Right lobe of liver (tissue), 6 donors: ENCODE results near the gene SCYGR2. TPM values are rescaled to one million over a fixed set of nuclear protein-coding genes. Genes with fewer than 3 reads are reported as not detected.

ENCODE experiments used
- ATAC-seq, 4 donors: fragments of 200-7000 bp; cut with Tn5 transposase; one replicate each; pipeline ENCODE4 v1.9.1; 2020; ENCODE audit warnings: mild to moderate bottlenecking in 4 of 4, moderate library complexity in 4 of 4
- DNase-seq, 3 donors: peaks; one replicate each; pipeline ENCODE4 v3.0.0-alpha.2; 2020
- H3K27ac ChIP-seq, 3 donors: fragments of 200-600 bp; one replicate each; pipeline ENCODE4 v1.8.0; 2022
- H3K27me3 ChIP-seq, 2 donors: fragments of 200-600 bp; one replicate each; pipeline ENCODE4 v1.8.0; 2022
- H3K36me3 ChIP-seq, 4 donors: fragments of 200-600 bp; sonication (generic) in 1 of 4; one replicate each; pipeline versions ENCODE4 v1.5.1 to v1.8.0; 2017 to 2022; ENCODE audit warnings: control low read depth in 1 of 4
- H3K4me1 ChIP-seq, 4 donors: fragments of 200-600 bp; sonication (generic) in 1 of 4; one replicate each; pipeline versions ENCODE4 v1.5.1 to v1.8.0; 2017 to 2022; ENCODE audit warnings: control low read depth in 1 of 4
- H3K4me3 ChIP-seq, 3 donors: fragments of 200-600 bp; one replicate each; pipeline ENCODE4 v1.8.0; 2022
- H3K9me3 ChIP-seq, 4 donors: fragments of 200-600 bp; sonication (generic) in 1 of 4; one replicate each; pipeline versions ENCODE4 v1.5.1 to v1.8.0; 2017 to 2022; ENCODE audit warnings: control low read depth in 1 of 4
- CTCF ChIP-seq, 4 donors: fragments of 200-600 bp in 3 of 4; fragments of 450-650 bp in 1 of 4; IDR thresholded peaks; one replicate each; pipeline versions ENCODE4 v1.5.1 to v1.8.0; 2016 to 2022; ENCODE audit warnings: antibody characterized with exemption in 4 of 4, mild to moderate bottlenecking in 2 of 4
- POLR2A ChIP-seq: fragments of 450-650 bp; IDR thresholded peaks from one replicate; pipeline ENCODE4 v1.6.1; 2017; ENCODE audit warnings: antibody characterized with exemption, mild to moderate bottlenecking
- WGBS: methylation state at CpG from one replicate; pipeline ENCODE4 v1.1.6; 2018; ENCODE audit warnings: low coverage, low lambda C conversion rate; ENCODE audit not compliant: insufficient coverage; ENCODE audit errors: missing lambda C conversion rate; 5-methylcytosine and 5-hydroxymethylcytosine counted together
- intact Hi-C, 2 donors: fragments of 100-400 bp; cut with DNase I; formaldehyde crosslinking; loops; one replicate each; pipeline versions ENCODE4 v1.11.2 to v1.14.1; 2022
- total RNA-seq, 6 experiments: library from RNA; depleted of rRNA in 2 of 6; stranded (reverse); fragments of >200 nt in 2 of 6; fragmentation: NEBNext Ultra II Directional in 3 of 6; extraction: Animal tissue kit (Norgen Biotek cat#: 25700) in 3 of 6; gene quantifications; one replicate each; pipeline versions ENCODE4 v1.1.0 to v1.2.4, GENCODE V29; 2016 to 2023
- donor health status: DM: no; HTN: yes; CAD: no.
- donor health status: DM: no; HTN: no; CAD: no.
- donor health status: DM: no; HTN: no; CAD: no.
- donor health status: DM: no; HTN: yes; CAD: no.
- donor health status: DM: no; HTN: yes; CAD: no.

SCYGR2 gene
- total RNA-seq, 6 experiments from 2014 or later, result not detected

GRCh38 chr2:227568852-227569169 is 29.9 kb upstream of the SCYGR2 start:
- Histone ChIP-seq H3K27me3 (no peaks in the 10 kb centered on the region), H3K4me3 (no peak overlapping the region), H3K4me1 (no peaks in the 10 kb centered on the region), H3K36me3 (peaks cover 0 to 2% (median 0%) of the 10 kb centered on the region in 4 donors), H3K9me3 (no peaks in the 10 kb centered on the region), H3K27ac (no peak overlapping the region)
- DNase-seq, result no peak
- no peak for ATAC-seq
- 87% methylated on average over 2 of the region's 2 CpGs for WGBS
- no peak for TF ChIP-seq CTCF (IDR thresholded peaks at IDR 0.05)
- no peak for TF ChIP-seq POLR2A
- intact Hi-C loops, result no loop called here

- TF ChIP-seq POLR2A (no peak), CTCF (IDR thresholded peaks at IDR 0.05) (no peak)
- DNase-seq (no peak), ATAC-seq (no peak)
- no peaks in the 10 kb centered on the region for H3K27me3 ChIP-seq
- 43% methylated on average over 1 of the region's 1 CpG for WGBS
- H3K9me3 ChIP-seq, result no peaks in the 10 kb centered on the region
- no peaks in the 10 kb centered on the region for H3K4me1 ChIP-seq
- H3K4me3 ChIP-seq, result no peak overlapping the region
- no peak overlapping the region for H3K27ac ChIP-seq
- intact Hi-C loops, result no loop called here
- H3K36me3 ChIP-seq, result no peaks in the 10 kb centered on the region
Observed at GRCh38 chr2:227570615-227571014, 28.1 kb upstream of the SCYGR2 start.

DNA sequence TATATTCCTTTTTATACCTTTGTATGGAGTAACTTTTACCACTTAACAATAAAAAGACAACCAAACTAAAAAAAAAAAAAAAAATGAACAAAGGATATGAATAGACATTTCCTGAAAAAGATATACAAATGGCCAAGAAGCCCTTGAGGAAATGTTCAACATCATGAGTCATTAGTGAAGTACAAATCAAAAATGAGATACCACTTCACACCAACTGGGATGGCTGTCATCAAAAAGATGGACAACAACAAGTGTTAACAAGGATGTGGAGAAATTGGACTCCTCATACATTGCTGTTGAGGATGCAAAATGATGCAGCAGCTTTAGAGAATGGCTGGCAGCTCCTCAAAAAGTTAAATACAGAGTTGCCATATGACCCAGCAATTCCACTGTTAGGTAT is 22.6 kb upstream of the SCYGR2 start:
- H3K4me1 ChIP-seq, result no peaks in the 10 kb centered on the region
- H3K4me3 ChIP-seq, result no peak overlapping the region
- no peak for TF ChIP-seq CTCF (IDR thresholded peaks at IDR 0.05)
- TF ChIP-seq POLR2A, result no peak
- no peak for ATAC-seq
- no peak overlapping the region for H3K27ac ChIP-seq
- intact Hi-C loops, result no loop called here
- no peaks in the 10 kb centered on the region for H3K9me3 ChIP-seq
- no peaks in the 10 kb centered on the region for H3K36me3 ChIP-seq
- no peak for DNase-seq
- no peaks in the 10 kb centered on the region for H3K27me3 ChIP-seq

DNA sequence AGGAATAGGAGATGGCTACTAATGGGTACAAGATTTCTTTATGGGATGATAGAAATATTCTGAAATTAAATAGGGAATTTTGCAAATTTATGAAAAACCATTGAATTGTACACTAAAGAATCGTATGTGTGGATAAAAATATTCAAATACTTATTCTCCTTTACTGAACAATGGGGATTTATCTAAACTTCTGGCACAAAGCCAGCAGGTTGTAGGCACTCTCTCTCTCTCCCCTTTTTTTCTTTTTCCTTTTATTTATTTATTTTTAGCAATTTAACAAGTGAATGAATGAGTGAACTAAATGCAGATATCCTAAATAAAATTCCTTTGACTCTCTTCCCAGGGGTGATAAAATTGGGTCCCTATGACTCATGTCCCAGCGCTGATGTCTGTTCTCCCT is 21.9 kb upstream of the SCYGR2 start:
- Histone ChIP-seq H3K4me1 (no peaks in the 10 kb centered on the region), H3K4me3 (no peak overlapping the region), H3K27me3 (no peaks in the 10 kb centered on the region), H3K9me3 (no peaks in the 10 kb centered on the region), H3K36me3 (no peaks in the 10 kb centered on the region), H3K27ac (no peak overlapping the region)
- DNase-seq (no peak), ATAC-seq (no peak)
- WGBS, result 60% methylated on average over 2 of the region's 2 CpGs
- intact Hi-C loops, result no loop called here
- TF ChIP-seq POLR2A (no peak), CTCF (IDR thresholded peaks at IDR 0.05) (no peak)

- TF ChIP-seq POLR2A, result no peak
- no peak for TF ChIP-seq CTCF (IDR thresholded peaks at IDR 0.05)
- DNase-seq (no peak), ATAC-seq (no peak)
- WGBS, result 38% methylated on average over 2 of the region's 2 CpGs
- H3K27ac ChIP-seq, result no peak overlapping the region
- intact Hi-C loops, result no loop called here
- H3K27me3 ChIP-seq, result no peaks in the 10 kb centered on the region
- no peaks in the 10 kb centered on the region for H3K36me3 ChIP-seq
- H3K9me3 ChIP-seq, result no peaks in the 10 kb centered on the region
- H3K4me1 ChIP-seq, result no peaks in the 10 kb centered on the region
- no peak overlapping the region for H3K4me3 ChIP-seq
Observed at GRCh38 chr2:227577555-227577954, 21.1 kb upstream of the SCYGR2 start.
